ENCODE measurements around the gene CD209. TPM values are rescaled to one million over a fixed set of nuclear protein-coding genes. Genes with fewer than 3 reads are reported as not detected.

Gene CD209
- total RNA-seq, 2 experiments from 2014 or later = not detected

- no peaks in the 10 kb centered on the region for H3K9me3 Mint-ChIP-seq
- H3K4me1 Mint-ChIP-seq (ENCODE audit: low read depth) = peaks cover 16% of the 10 kb centered on the region
- peak; percentile 81 for DNase-seq
- CTCF ChIA-PET = interaction anchor here (1.2 to 4.1 kb wide), 3 partner anchors 19 to 131 kb away, joined by 4 to 26 read pairs (median 5); partner anchors contain the start of gene TRAPPC5
- H3K27me3 Mint-ChIP-seq = peaks cover 21% of the 10 kb centered on the region
- POLR2A ChIA-PET = no interaction called here
- H3K4me3 Mint-ChIP-seq = peak overlapping the region; percentile 6
- peak overlapping the region; percentile 39 for H3K27ac Mint-ChIP-seq
- H3K36me3 Mint-ChIP-seq = no peaks in the 10 kb centered on the region
- intact Hi-C loops (cut with micrococcal nuclease) = loop anchor here (1.0 to 2.0 kb wide), 2 partner anchors 39 to 73 kb away; no protein-coding TSS in a partner anchor
These were observed 47.6 kb downstream of the CD209 start for GRCh38 chr19:7699417-7700401.

- Mint-ChIP-seq H3K36me3 (no peaks in the 10 kb centered on the region), H3K4me3 (peak overlapping the region; percentile 6), H3K27me3 (peaks cover 21% of the 10 kb centered on the region), H3K27ac (peak overlapping the region; percentile 28), H3K4me1 (ENCODE audit: low read depth) (peaks cover 13% of the 10 kb centered on the region), H3K9me3 (no peaks in the 10 kb centered on the region)
- DNase-seq = no peak
- POLR2A ChIA-PET = no interaction called here
- CTCF ChIA-PET = interaction anchor here (1.2 to 4.1 kb wide), 3 partner anchors 18 to 130 kb away, joined by 4 to 26 read pairs (median 5); partner anchors contain the start of gene TRAPPC5
- intact Hi-C loops (cut with micrococcal nuclease) = loop anchor here (1.0 to 2.0 kb wide), 2 partner anchors 39 to 74 kb away; no protein-coding TSS in a partner anchor
These were observed 48.3 kb downstream of the CD209 start for GRCh38 chr19:7699003-7699402.

GRCh38 chr19:7698583-7698982 lies 48.8 kb downstream of the CD209 start:
- CTCF ChIA-PET = interaction anchor here (1.4 to 4.1 kb wide), 2 partner anchors 18 to 102 kb away, joined by 5 to 26 read pairs; partner anchors contain the start of gene TRAPPC5
- intact Hi-C loops (cut with micrococcal nuclease) = loop anchor here (2.0 kb wide), 1 partner anchor 74 kb away; no protein-coding TSS in a partner anchor
- POLR2A ChIA-PET = no interaction called here
- no peak overlapping the region for H3K4me3 Mint-ChIP-seq
- H3K4me1 Mint-ChIP-seq (ENCODE audit: low read depth) = peaks cover 13% of the 10 kb centered on the region
- no peak overlapping the region for H3K27ac Mint-ChIP-seq
- DNase-seq = no peak
- H3K9me3 Mint-ChIP-seq = no peaks in the 10 kb centered on the region
- H3K36me3 Mint-ChIP-seq = no peaks in the 10 kb centered on the region
- H3K27me3 Mint-ChIP-seq = peaks cover 21% of the 10 kb centered on the region

DNA sequence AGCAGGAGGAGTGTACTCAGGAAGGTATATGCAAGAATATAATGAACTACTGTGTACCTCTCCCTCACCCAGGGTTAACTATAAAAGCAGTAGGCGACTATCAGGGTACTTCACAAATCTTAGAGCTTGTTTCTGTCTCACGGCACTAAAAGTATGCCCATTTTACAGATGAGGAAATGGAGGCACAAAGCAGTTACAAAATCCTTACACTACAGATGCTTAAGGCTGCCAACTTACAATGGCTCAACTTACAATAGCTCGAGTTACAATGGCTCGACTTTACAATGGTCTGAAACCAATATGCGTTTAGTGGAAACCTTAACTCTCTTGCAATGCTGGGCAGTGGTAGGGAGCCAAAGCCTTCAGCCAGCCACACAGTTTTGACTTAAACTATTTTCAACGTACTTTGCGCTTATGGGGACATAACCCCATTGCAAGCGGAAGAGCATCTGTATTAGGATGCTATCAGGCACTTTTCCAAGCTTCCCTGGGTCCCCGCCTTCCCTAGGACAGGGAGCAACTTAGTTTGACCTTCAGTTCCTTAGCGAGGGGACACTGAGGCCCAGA lies 49.5 kb downstream of the CD209 start:
- CTCF ChIA-PET = interaction anchor here (1.5 to 4.1 kb wide), 2 partner anchors 17 kb away, joined by 6 to 26 read pairs; partner anchors contain the start of gene TRAPPC5
- H3K4me3 Mint-ChIP-seq = no peak overlapping the region

GRCh38 chr19:7694499-7694898 lies 52.8 kb downstream of the CD209 start:
- Mint-ChIP-seq H3K27ac (no peak overlapping the region), H3K9me3 (no peaks in the 10 kb centered on the region), H3K36me3 (no peaks in the 10 kb centered on the region), H3K4me3 (no peak overlapping the region), H3K4me1 (ENCODE audit: low read depth) (peaks cover 6% of the 10 kb centered on the region), H3K27me3 (peaks cover 21% of the 10 kb centered on the region)
- ChIA-PET POLR2A (no interaction called here), CTCF (interaction anchor here (0.6 to 1.5 kb wide), 2 partner anchors 13 to 318 kb away, joined by 6 to 7 read pairs; partner anchors contain the start of gene TRAPPC5)
- no peak for DNase-seq
- intact Hi-C loops (cut with micrococcal nuclease) = no loop called here

More for the DNA sequence above, 49.5 kb downstream of the CD209 start:
- peaks cover 21% of the 10 kb centered on the region for H3K27me3 Mint-ChIP-seq
- intact Hi-C loops (cut with micrococcal nuclease) = loop anchor here (2.0 kb wide), 1 partner anchor 75 kb away; no protein-coding TSS in a partner anchor
- H3K27ac Mint-ChIP-seq = no peak overlapping the region
- H3K36me3 Mint-ChIP-seq = no peaks in the 10 kb centered on the region
- POLR2A ChIA-PET = no interaction called here
- no peak for DNase-seq
- H3K9me3 Mint-ChIP-seq = no peaks in the 10 kb centered on the region
- H3K4me1 Mint-ChIP-seq (ENCODE audit: low read depth) = peaks cover 13% of the 10 kb centered on the region

DNA sequence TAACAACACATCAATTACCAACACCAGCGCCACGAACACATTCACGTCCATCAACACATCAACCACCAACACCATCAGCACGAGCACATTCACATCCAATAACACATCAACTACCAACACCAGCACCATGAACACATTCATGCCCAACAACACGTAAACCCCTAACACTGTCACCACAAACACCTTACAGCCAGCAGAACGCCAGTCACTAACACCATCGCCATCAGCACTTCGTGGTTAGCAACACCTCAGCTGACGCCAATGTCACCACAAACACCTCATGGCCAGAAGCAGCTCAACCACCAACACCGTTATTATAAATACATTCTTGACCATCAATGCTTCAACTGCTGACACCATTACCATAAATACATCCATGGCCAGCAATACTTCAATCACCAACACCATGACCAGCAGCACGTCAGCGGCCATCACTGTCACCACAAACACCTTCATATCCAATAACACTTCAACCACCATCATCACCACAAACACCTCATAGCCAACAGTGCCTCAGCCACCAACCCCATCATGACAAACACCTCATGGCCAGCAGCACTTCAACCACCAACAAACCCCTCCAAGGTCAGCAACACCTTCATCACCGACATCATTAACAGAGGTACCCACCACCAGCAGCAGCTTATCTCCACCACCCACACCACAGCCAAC lies 54.8 kb downstream of the CD209 start:
- Mint-ChIP-seq H3K27me3 (peaks cover 10% of the 10 kb centered on the region), H3K9me3 (no peaks in the 10 kb centered on the region), H3K4me1 (ENCODE audit: low read depth) (no peaks in the 10 kb centered on the region), H3K4me3 (no peak overlapping the region), H3K27ac (no peak overlapping the region), H3K36me3 (no peaks in the 10 kb centered on the region)
- ChIA-PET CTCF (no interaction called here), POLR2A (no interaction called here)
- intact Hi-C loops (cut with micrococcal nuclease) = no loop called here
- peak; percentile 17 for DNase-seq

- H3K36me3 Mint-ChIP-seq = no peaks in the 10 kb centered on the region
- no peaks in the 10 kb centered on the region for H3K9me3 Mint-ChIP-seq
- peaks cover 1% of the 10 kb centered on the region for H3K27me3 Mint-ChIP-seq
- no peak overlapping the region for H3K4me3 Mint-ChIP-seq
- no peak overlapping the region for H3K27ac Mint-ChIP-seq
- intact Hi-C loops (cut with micrococcal nuclease) = no loop called here
- CTCF ChIA-PET = interaction anchor here (1.5 kb wide), 1 partner anchor 11 kb away, joined by 5 read pairs; the partner anchor contains the start of gene TRAPPC5
- POLR2A ChIA-PET = no interaction called here
- H3K4me1 Mint-ChIP-seq (ENCODE audit: low read depth) = no peaks in the 10 kb centered on the region
- DNase-seq = peak; percentile 41
These were observed 55.8 kb downstream of the CD209 start for GRCh38 chr19:7691497-7691896.

DNA sequence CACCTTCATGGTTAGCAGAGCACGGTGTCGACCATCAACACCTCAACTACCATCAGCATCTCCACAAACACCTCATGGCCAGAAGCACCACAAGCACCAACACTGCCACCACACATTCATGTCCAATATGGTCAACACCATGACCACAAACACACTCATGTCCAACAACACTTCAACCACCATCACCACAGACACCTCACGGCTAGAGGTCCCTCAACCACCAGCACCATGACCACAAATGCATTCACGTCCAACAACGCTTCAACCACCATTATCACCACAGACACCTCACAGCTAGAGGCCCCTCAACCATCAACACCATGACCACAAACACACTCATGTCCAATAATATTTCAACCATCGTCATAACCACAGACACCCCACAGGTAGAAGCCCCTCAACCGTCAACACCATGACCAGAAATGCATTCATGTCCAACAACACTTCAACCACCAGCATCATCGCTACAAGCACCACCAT lies 56.5 kb downstream of the CD209 start:
- ChIA-PET POLR2A (no interaction called here), CTCF (interaction anchor here (1.5 kb wide), 1 partner anchor 10 kb away, joined by 5 read pairs; the partner anchor contains the start of gene TRAPPC5)
- intact Hi-C loops (cut with micrococcal nuclease) = no loop called here
- Mint-ChIP-seq H3K4me1 (ENCODE audit: low read depth) (no peaks in the 10 kb centered on the region), H3K27ac (no peak overlapping the region), H3K4me3 (no peak overlapping the region), H3K36me3 (no peaks in the 10 kb centered on the region), H3K27me3 (no peaks in the 10 kb centered on the region), H3K9me3 (no peaks in the 10 kb centered on the region)
- DNase-seq = peak; percentile 19

Other genes with a start within 250 kb of the CD209 start
- 1 to 10 TPM; 4.6 to 6.0 TPM for gene ZNF358, start 231.4 kb downstream of the CD209 start, total RNA-seq
- 1 to 10 TPM; 7.4 to 9.5 TPM for gene MCOLN1, start 224.9 kb downstream of the CD209 start, total RNA-seq
- 100 to 1,000 TPM; 106 to 121 TPM for gene PNPLA6, start 211.8 kb downstream of the CD209 start, total RNA-seq
- under 1 TPM; 0.17 to 0.31 TPM for gene CAMSAP3, start 151.7 kb downstream of the CD209 start, total RNA-seq
- 10 to 100 TPM; 50.0 to 52.4 TPM for gene XAB2, start 118.0 kb downstream of the CD209 start, total RNA-seq
- gene PET100, start 117.7 kb downstream of the CD209 start, total RNA-seq = 100 to 1,000 TPM; 106 to 114 TPM
- under 1 TPM; 0.41 to 0.62 TPM for gene PCP2, start 113.8 kb downstream of the CD209 start, total RNA-seq
- gene STXBP2, start 110.4 kb downstream of the CD209 start, total RNA-seq = 100 to 1,000 TPM; 109 to 111 TPM
- not detected for gene RETN, start 78.5 kb downstream of the CD209 start, total RNA-seq
- not detected for gene MCEMP1, start 70.4 kb downstream of the CD209 start, total RNA-seq
- gene TRAPPC5, start 66.7 kb downstream of the CD209 start, total RNA-seq = 10 to 100 TPM; 77.5 to 88.2 TPM
- 1 to 10 TPM; 3.5 to 4.1 TPM for gene FCER2, start 45.4 kb downstream of the CD209 start, total RNA-seq
- gene CLEC4G, start 15.4 kb downstream of the CD209 start, total RNA-seq = not detected
- not detected for gene CLEC4M, start 15.7 kb upstream of the CD209 start, total RNA-seq
- gene EVI5L, start 82.7 kb upstream of the CD209 start, total RNA-seq = 1 to 10 TPM; 5.0 to 5.6 TPM
- gene PRR36, start 126.9 kb upstream of the CD209 start, total RNA-seq = under 1 TPM; 0.14 to 0.19 TPM
- not detected for gene LRRC8E, start 141.0 kb upstream of the CD209 start, total RNA-seq
- gene MAP2K7, start 156.3 kb upstream of the CD209 start, total RNA-seq = 10 to 100 TPM; 29.1 to 30.1 TPM
- 1 to 10 TPM; 4.4 to 4.6 TPM for gene TGFBR3L, start 167.3 kb upstream of the CD209 start, total RNA-seq
- gene SNAPC2, start 172.8 kb upstream of the CD209 start, total RNA-seq = 10 to 100 TPM; 18.7 to 20.2 TPM
- under 1 TPM; 0.29 to 0.77 TPM for gene CTXN1, start 178.6 kb upstream of the CD209 start, total RNA-seq
- gene TIMM44, start 196.1 kb upstream of the CD209 start, total RNA-seq = 10 to 100 TPM; 66.5 to 68.5 TPM

All from activated CD4-positive, alpha-beta memory T cell treated with anti-CD3 and anti-CD28 coated beads for 36 hours (primary cell).